ENCODE data around the gene FCHSD2.

- TF ChIP-seq, protein P1, sequence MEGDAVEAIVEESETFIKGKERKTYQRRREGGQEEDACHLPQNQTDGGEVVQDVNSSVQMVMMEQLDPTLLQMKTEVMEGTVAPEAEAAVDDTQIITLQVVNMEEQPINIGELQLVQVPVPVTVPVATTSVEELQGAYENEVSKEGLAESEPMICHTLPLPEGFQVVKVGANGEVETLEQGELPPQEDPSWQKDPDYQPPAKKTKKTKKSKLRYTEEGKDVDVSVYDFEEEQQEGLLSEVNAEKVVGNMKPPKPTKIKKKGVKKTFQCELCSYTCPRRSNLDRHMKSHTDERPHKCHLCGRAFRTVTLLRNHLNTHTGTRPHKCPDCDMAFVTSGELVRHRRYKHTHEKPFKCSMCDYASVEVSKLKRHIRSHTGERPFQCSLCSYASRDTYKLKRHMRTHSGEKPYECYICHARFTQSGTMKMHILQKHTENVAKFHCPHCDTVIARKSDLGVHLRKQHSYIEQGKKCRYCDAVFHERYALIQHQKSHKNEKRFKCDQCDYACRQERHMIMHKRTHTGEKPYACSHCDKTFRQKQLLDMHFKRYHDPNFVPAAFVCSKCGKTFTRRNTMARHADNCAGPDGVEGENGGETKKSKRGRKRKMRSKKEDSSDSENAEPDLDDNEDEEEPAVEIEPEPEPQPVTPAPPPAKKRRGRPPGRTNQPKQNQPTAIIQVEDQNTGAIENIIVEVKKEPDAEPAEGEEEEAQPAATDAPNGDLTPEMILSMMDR (IDR thresholded peaks at IDR 0.05; ENCODE audit: control extremely low read depth in 1 of 3, insufficient read depth in 1 of 3, low read depth in 1 of 3, low read length in 3 of 3) = no peak
- TF ChIP-seq USF2 (IDR thresholded peaks at IDR 0.05; ENCODE audit: low read length) (no peak), SIX5 (IDR thresholded peaks at IDR 0.05; ENCODE audit: low read depth, low read length) (no peak)
Measured at GRCh38 chr11:73168925-73169579, 26.9 kb upstream of the FCHSD2 start.
